ENCODE results near the gene PTPDC1. TPM values are rescaled to one million over a fixed set of nuclear protein-coding genes. Genes with fewer than 3 reads are reported as not detected.

The PTPDC1 gene, protein sequence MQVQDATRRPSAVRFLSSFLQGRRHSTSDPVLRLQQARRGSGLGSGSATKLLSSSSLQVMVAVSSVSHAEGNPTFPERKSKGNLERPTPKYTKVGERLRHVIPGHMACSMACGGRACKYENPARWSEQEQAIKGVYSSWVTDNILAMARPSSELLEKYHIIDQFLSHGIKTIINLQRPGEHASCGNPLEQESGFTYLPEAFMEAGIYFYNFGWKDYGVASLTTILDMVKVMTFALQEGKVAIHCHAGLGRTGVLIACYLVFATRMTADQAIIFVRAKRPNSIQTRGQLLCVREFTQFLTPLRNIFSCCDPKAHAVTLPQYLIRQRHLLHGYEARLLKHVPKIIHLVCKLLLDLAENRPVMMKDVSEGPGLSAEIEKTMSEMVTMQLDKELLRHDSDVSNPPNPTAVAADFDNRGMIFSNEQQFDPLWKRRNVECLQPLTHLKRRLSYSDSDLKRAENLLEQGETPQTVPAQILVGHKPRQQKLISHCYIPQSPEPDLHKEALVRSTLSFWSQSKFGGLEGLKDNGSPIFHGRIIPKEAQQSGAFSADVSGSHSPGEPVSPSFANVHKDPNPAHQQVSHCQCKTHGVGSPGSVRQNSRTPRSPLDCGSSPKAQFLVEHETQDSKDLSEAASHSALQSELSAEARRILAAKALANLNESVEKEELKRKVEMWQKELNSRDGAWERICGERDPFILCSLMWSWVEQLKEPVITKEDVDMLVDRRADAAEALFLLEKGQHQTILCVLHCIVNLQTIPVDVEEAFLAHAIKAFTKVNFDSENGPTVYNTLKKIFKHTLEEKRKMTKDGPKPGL
- total RNA-seq = 16.9 TPM

DNA sequence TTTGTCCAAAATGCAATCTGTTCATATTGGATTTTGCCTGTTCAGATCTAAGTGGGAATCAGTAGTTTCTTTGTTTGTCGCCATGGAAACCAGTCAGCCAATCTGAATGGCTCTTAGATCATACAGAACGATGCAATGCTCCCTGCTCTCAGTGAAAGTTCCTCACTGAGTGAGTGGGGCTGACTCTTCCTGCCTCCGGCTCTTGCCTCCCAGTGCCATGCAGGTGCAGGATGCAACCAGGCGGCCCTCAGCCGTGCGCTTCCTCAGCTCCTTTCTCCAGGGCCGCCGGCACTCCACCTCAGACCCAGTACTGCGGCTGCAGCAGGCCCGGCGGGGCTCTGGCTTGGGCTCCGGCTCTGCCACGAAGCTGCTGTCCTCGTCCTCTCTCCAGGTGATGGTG lies at the start of gene PTPDC1:
Gene PTPDC1, plus strand, starts transcription at position 151 of the 400 bp plus-strand sequence. Its CDS starts 67 bp downstream, at position 218.

Other genes with a start within 250 kb of the PTPDC1 start
- gene BARX1, start 129.1 kb upstream of the PTPDC1 start, total RNA-seq = 0.23 TPM
- 9.1 TPM for gene ZNF169, start 174.8 kb downstream of the PTPDC1 start, total RNA-seq
- not detected for gene NUTM2F, start 244.2 kb downstream of the PTPDC1 start, total RNA-seq

Measured in metanephros (tissue), 1 donor.